Pancreas (tissue), 10 donors: ENCODE results near the gene NOL4L. TPM values are rescaled to one million over a fixed set of nuclear protein-coding genes. Genes with fewer than 3 reads are reported as not detected.

ENCODE experiments used
- ATAC-seq, 4 donors: fragments of 200-7000 bp; cut with Tn5 transposase; one replicate each; pipeline versions ENCODE4 v1.8.0 to v1.9.1; 2020; ENCODE audit warnings: mild to moderate bottlenecking in 4 of 4, moderate library complexity in 4 of 4
- DNase-seq, 6 donors: peaks; one replicate each; pipeline ENCODE4 v3.0.0-alpha.2; 2020
- FAIRE-seq: peaks from 2 replicates; lab custom pipeline; 2012; peaks lifted over from hg19 to GRCh38; lab: Jason Lieb, UNC
- H3K27ac ChIP-seq, 4 donors: fragments of 200-600 bp; sonication (generic); 1 replicate in 3 of 4; 2 replicates in 1 of 4; pipeline versions ENCODE4 v1.5.0 to v1.8.0; 2020
- H3K27me3 ChIP-seq, 4 donors: fragments of 200-600 bp; one replicate each; pipeline ENCODE4 v1.8.0; 2021
- H3K36me3 ChIP-seq, 3 donors: fragments of 200-600 bp; sonication (generic) in 1 of 3; one replicate each; pipeline versions ENCODE4 v1.5.0 to v1.8.0; 2020 to 2021
- H3K4me1 ChIP-seq, 3 donors: fragments of 200-600 bp; one replicate each; pipeline ENCODE4 v1.8.0; 2021
- H3K4me3 ChIP-seq, 4 donors: fragments of 200-600 bp; sonication (generic) in 2 of 4; one replicate each; pipeline versions ENCODE4 v1.5.0 to v1.8.0; 2020 to 2021
- H3K9me3 ChIP-seq, 4 donors: fragments of 200-600 bp; one replicate each; pipeline ENCODE4 v1.8.0; 2021
- CTCF ChIP-seq, 4 donors: fragments of 200-600 bp; sonication (generic) in 3 of 4; IDR thresholded peaks; one replicate each; pipeline versions ENCODE4 v1.5.0 to v1.8.0; 2021; ENCODE audit warnings: antibody characterized with exemption in 4 of 4
- WGBS, 2 donors: extraction: QIAGEN DNeasy Blood & Tissue Kit; methylation state at CpG; one replicate each; pipeline ENCODE4 v1.1.7; 2013; 5-methylcytosine and 5-hydroxymethylcytosine counted together
- intact Hi-C, 3 donors: fragments of 100-400 bp; cut with DNase I; formaldehyde crosslinking; loops; one replicate each; pipeline versions ENCODE4 v1.11.1 to v1.14.2; 2022
- polyA plus RNA-seq, 2 donors: library from polyadenylated mRNA; stranded (reverse); fragments of 200-250 nt; gene quantifications; one replicate each; pipeline ENCODE4 v1.2.3, GENCODE V29; 2013
- total RNA-seq, 6 donors: library from RNA; stranded (reverse); fragmentation: NEBNext Ultra II Directional in 4 of 6; extraction: Animal tissue kit (Norgen Biotek cat#: 25700) in 4 of 6; gene quantifications; one replicate each; pipeline versions ENCODE4 v1.2.1 to v1.2.4, GENCODE V29; 2021 to 2023
- donor health status: healthy with polysubstance abuse.
- donor health status: DM: no; HTN: no; CAD: no; lungs with moderate emphysema.
- donor health status: DM: no; HTN: no; CAD: no.
- donor health status: control.
- donor health status: control.
- donor health status: Bipolar disorder and iron deficiency.
- donor health status: DM: yes; HTN: yes; CAD: no.
- donor health status: DM: no; HTN: no; CAD: no.
- donor health status: DM: no; HTN: no; CAD: no.
- donor health status: DM: yes; HTN: yes; CAD: no.

Gene NOL4L
- total and polyA plus RNA-seq, 8 donors = 8.7 to 14.5 (median 10.2) TPM

- no peak for FAIRE-seq
- ATAC-seq = no peak
- 85% methylated on average over 17 of the region's 17 CpGs for WGBS, 2 donors
- H3K27ac ChIP-seq = peak overlapping the region in 3 of 4 donors; percentile 79 to 84 (median 79)
- H3K36me3 ChIP-seq = no peaks in the 10 kb centered on the region
- no peak overlapping the region for H3K4me3 ChIP-seq
- no peaks in the 10 kb centered on the region for H3K27me3 ChIP-seq
- intact Hi-C loops = no loop called here
- DNase-seq = peak in 3 of 6 donors; percentile 37 to 66 (median 54)
- TF ChIP-seq CTCF (IDR thresholded peaks at IDR 0.05) = no peak
- H3K4me1 ChIP-seq = peaks cover 55 to 56% (median 55%) of the 10 kb centered on the region in 3 donors
- no peaks in the 10 kb centered on the region for H3K9me3 ChIP-seq
Measured at GRCh38 chr20:32461836-32462600, 123.1 kb downstream of the NOL4L start.

GRCh38 chr20:32460683-32461320 is 124.3 kb downstream of the NOL4L start:
- FAIRE-seq (no peak), DNase-seq (peak in 3 of 6 donors; percentile 29 to 67 (median 56)), ATAC-seq (no peak)
- Histone ChIP-seq H3K4me3 (no peak overlapping the region), H3K27me3 (no peaks in the 10 kb centered on the region), H3K4me1 (peaks cover 51 to 56% (median 54%) of the 10 kb centered on the region in 3 donors), H3K27ac (no peak overlapping the region), H3K36me3 (no peaks in the 10 kb centered on the region), H3K9me3 (no peaks in the 10 kb centered on the region)
- 95% methylated on average over 24 of the region's 24 CpGs for WGBS, 2 donors
- TF ChIP-seq CTCF (IDR thresholded peaks at IDR 0.05) = no peak
- intact Hi-C loops = no loop called here

- 85 to 90% methylated on average over 15 of the region's 15 CpGs for WGBS, 2 donors
- no peak for ATAC-seq
- no peaks in the 10 kb centered on the region for H3K36me3 ChIP-seq
- H3K4me1 ChIP-seq = peaks cover 45 to 51% (median 51%) of the 10 kb centered on the region in 3 donors
- H3K9me3 ChIP-seq = no peaks in the 10 kb centered on the region
- TF ChIP-seq CTCF (IDR thresholded peaks at IDR 0.05) = no peak
- H3K4me3 ChIP-seq = no peak overlapping the region
- intact Hi-C loops = no loop called here
- no peaks in the 10 kb centered on the region for H3K27me3 ChIP-seq
- no peak for FAIRE-seq
- DNase-seq = peak in 3 of 6 donors; percentile 29 to 59 (median 33)
- no peak overlapping the region for H3K27ac ChIP-seq
Measured at GRCh38 chr20:32460231-32460630, 124.9 kb downstream of the NOL4L start.

- Histone ChIP-seq H3K4me1 (peaks cover 34 to 38% (median 38%) of the 10 kb centered on the region in 3 donors), H3K27me3 (no peaks in the 10 kb centered on the region), H3K36me3 (no peaks in the 10 kb centered on the region), H3K27ac (peak overlapping the region in 2 of 4 donors; percentile 16 to 29), H3K9me3 (no peaks in the 10 kb centered on the region), H3K4me3 (no peak overlapping the region)
- peak in 2 of 4 donors; percentile 8 for ATAC-seq
- no peak for TF ChIP-seq CTCF (IDR thresholded peaks at IDR 0.05)
- no peak for FAIRE-seq
- intact Hi-C loops = no loop called here
- peak in 4 of 6 donors; percentile 50 to 79 (median 56) for DNase-seq
- WGBS, 2 donors = 45 to 48% methylated on average over 12 of the region's 12 CpGs
Measured at GRCh38 chr20:32458837-32459220, 126.3 kb downstream of the NOL4L start.
